Measurements from ENCODE around the gene NCOA3.

Gene NCOA3

DNA sequence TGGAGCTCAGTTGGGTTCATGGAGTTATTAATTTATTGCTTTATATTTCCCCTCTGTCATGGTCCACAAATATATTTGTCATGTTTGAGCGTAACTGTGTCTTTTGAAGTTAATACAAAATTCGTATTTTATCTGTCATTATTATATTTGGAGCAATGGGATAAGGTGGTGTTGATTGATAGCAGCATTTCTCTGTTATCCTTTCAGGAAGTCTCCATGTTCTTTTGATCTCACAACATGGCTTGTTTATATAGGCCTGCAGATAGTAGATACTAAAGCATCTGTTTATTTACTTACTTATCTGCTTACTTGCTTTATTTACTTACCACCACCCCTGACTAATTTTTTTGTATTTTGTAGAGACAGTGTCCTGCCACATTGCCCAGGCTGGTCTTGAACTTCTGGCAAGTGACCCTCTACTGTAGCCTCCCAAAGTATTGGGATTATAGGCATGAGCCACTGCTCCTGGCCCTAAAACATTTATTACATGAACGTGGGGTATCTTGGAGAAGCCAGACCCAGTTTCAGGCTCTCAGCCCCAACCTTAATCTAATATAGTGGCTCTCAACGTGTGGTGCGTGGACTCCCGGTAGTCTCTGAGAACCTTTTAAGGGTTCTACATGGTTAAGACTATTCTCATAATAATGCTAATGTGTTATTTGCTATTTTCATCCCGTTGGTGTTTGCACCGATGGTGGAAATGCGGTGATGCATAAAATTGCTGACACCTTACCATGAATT is 104.2 kb downstream of the NCOA3 start:
- no peak for DNase-seq

GRCh38 chr20:47606414-47606982 is 104.8 kb downstream of the NCOA3 start:
- DNase-seq: no peak

DNA sequence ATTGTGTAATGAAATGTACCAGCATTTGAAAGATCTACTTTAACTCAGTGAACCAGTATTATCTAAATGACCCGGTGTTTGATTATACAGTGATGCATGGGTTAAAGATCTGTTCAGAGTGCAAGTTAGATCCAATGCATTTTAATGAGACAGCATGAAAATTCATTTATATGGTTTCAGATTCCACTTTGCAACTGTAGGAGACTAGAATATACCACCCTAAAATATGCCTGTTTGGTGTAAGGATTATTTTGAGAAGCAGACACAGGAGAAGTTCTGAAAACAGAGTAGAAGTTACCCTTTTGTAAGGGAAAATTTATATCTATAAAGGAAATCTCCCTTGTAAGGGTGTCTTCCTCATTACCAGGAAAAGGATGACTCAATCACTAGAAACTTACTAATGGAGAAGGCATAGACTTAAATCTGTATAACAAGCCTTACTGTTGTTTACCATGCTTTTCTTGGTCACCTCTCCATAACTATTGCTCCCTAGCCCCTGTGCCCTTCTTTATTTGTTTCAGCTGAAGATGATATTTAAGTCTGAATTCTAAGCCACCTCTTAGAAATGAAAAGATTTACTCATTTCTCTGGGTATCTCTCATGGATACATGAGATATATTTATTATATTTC is 105.4 kb downstream of the NCOA3 start:
- DNase-seq: peak; percentile 58

DNA sequence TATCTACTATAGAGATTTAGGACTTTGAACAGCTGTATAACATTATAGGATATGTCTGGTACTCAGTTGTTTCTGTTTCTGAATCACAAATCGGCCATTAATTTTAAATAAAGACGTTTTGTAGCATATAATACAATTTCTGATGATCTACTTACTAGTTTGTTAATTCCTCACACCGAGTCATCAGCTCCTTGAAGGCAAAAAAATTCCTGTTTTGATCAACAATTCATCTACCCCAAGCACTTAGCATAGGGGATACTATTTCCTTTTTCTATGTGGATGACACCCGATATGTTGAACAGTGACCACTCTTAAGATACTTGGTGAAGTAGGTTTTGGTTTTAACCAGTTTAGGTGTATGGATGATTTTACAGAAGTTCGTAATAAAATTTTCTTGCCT is 107.3 kb downstream of the NCOA3 start:
- no peak for DNase-seq

- DNase-seq: peak; percentile 73
Observed at GRCh38 chr20:47610247-47610944, 108.7 kb downstream of the NCOA3 start.

- DNase-seq: no peak
Observed at GRCh38 chr20:47610945-47611250, 109.2 kb downstream of the NCOA3 start.

GRCh38 chr20:47611785-47612184 is 110.1 kb downstream of the NCOA3 start:
- DNase-seq: no peak

DNA sequence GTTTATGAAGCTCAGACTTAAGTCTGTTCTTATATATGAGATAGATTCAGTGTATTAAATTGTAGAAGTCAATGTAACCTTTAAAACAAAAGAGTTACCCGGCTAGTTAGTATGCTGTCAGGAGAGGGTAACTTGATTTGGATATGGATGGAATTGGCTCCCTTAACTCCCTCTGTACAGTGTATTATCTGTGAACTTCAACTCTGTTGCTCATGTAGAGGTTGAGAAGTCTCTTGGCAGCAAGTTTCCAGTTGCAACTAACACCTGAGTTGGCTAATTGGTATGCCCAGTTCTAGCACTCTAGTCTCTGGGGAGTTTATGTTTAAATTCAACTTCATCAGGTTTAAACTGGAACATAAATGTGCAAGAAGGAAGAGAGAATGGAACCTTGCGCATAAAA is 111.0 kb downstream of the NCOA3 start:
- DNase-seq: no peak

DNA sequence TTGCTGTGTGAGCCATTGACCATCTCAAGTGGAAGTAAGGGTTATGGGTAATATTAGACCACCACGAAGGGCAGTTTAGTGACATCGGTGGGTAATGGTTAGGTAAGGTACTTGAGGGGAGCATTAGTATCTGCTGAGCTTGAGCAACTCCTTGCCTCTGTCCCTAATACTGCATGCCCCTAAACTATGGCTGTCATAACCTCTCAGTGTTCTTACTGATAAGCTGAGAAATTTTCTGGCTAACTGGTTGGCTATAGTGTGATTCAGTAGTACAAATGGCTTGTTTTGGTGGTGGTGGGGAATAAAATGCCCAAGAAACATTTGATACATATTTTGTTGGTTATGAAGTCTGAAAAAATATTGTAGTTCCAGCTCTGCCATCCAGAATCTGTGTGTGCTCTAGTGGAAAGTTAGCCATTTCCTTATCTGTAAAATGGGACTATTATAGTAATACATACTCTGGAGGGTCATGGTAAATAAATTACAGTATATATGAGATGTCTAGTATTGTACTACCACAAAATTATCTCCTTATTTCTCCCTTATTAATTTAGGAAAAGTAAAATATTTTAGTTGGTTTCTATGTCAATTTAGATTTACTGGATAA is 113.1 kb downstream of the NCOA3 start:
- DNase-seq: no peak

- no peak for DNase-seq
Observed at GRCh38 chr20:47618479-47618878, 116.8 kb downstream of the NCOA3 start.

GRCh38 chr20:47620808-47621805 is 119.4 kb downstream of the NCOA3 start:
- DNase-seq: peak; percentile 60

DNA sequence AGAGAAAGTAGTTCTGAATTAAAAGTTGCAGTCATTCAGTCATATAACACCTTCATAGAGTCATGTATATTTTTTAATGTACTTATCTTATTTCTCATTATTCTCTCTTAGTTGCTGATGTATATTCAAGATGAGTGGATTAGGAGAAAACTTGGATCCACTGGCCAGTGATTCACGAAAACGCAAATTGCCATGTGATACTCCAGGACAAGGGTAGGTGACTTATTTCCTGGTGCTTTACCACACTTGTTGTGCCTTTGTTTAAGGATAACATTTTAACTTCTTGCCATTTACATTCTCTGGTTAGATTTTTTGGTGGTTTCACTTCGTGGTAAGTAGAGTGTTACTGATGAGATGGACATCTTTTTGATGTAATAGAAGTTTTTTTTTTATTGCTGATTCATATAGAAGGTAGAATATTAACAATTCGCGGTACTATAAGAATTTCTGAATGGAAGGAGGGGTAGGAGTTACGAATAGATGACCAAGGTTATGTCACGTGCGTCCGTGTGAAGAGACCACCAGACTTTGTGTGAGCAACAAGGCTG is 120.5 kb downstream of the NCOA3 start:
- DNase-seq: no peak

- no peak for DNase-seq
Observed at GRCh38 chr20:47623206-47623605, 121.5 kb downstream of the NCOA3 start.

DNA sequence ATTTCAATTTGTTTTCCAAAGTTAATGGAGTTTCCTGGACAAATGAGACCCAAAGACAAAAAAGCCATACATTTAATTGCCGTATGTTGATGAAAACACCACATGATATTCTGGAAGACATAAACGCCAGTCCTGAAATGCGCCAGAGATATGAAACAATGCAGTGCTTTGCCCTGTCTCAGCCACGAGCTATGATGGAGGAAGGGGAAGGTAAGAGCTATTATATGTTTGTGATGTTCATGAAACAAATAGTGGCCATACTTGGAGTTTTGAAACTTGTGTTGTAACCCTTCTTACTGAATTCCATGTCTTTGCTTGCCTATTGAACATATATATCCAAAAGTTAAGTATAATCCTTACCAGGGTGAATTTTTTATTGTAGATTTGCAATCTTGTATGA is 125.9 kb downstream of the NCOA3 start:
- DNase-seq: no peak

GRCh38 chr20:47629907-47630306 is 128.2 kb downstream of the NCOA3 start:
- DNase-seq: no peak

GRCh38 chr20:47631078-47631477 is 129.4 kb downstream of the NCOA3 start:
- peak; percentile 54 for DNase-seq

GRCh38 chr20:47635256-47635655 is 133.6 kb downstream of the NCOA3 start:
- no peak for DNase-seq

GRCh38 chr20:47638851-47639250 is 137.2 kb downstream of the NCOA3 start:
- DNase-seq: no peak

- no peak for DNase-seq
Observed at GRCh38 chr20:47642118-47642517, 140.4 kb downstream of the NCOA3 start.

DNA sequence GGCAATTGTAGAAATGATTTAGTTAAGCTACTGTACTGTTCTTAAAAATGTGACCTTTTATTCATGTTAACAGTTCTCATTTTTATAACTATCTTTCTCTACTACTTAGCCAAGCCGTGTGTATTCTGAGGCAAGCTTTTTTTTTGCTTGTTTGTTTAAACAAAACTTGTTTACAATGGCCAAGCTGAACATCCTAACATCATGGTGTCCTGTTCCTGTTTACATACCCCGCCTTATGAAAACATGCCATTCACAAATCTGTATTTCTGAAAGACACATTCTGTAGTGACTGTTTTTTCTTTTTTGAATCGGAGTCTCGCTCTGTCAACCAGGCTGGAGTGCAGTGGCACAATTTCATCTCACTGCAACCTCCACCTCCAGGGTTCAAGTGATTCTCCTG is 140.9 kb downstream of the NCOA3 start:
- DNase-seq: no peak

DNA sequence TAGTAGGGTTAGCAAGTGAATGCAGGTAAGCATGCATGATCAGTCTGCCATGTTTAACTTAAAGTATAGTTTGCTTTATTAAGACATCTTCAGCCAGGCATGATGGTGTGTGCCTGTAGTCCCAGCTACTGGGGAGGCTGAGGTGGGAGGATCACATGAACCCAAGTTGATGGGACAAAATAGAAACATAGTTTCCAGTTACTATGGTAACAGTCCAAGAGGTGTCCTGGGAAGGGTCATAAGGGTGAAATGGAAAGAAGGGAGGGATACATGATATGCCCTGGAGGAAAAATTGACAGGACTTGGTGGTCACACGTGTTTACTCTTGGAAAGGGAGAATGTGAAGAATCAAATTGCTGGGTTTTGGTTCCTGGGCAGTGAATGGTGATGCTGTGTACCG is 143.9 kb downstream of the NCOA3 start:
- DNase-seq: no peak

- no peak for DNase-seq
Observed at GRCh38 chr20:47647994-47648393, 146.3 kb downstream of the NCOA3 start.
